PC-9 (cell line): ENCODE data around the gene ARHGAP8.

Experiments used
- EZH2 ChIP-seq: fragments of 200-600 bp; sonication (generic); IDR thresholded peaks from 2 replicates; pipeline ENCODE4 v1.8.0; 2017; ENCODE audit warnings: antibody characterized with exemption, low read depth
- TF ChIP-seq, protein P1 (sequence below): fragments of 200-600 bp; sonication (generic); conservative IDR thresholded peaks from 2 replicates; pipeline ENCODE4 v1.6.1; 2017; ENCODE audit warnings: mixed run types, antibody characterized with exemption, mild to moderate bottlenecking, moderate library complexity

DNA sequence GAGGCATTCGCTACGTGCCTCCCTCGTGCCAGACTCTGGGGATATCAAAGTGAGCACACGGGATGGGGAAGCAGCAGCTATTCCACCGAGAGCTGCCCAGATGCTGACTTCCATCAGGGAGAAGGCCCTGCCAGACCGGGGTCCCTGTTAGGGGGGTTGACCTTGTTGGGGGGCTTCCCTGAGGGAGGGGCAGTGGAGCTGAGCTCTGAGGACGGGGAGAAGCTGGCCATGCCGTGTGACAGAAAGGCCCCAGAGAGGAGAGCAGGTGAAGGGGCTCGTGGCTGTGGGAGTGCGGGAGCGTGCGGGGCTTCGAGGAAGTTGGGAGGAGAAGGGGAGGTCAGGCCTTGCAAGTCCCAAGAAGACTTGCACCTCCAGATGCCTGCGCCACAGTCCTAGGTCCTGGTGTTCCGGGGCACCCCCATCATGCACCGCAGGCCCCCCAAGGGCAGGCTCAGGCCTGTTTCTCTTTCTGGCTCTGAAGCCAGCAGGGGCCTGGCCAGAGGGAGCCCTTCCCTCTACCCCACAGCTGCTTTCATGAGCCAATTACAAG lies 94.4 kb downstream of the ARHGAP8 start:
- TF ChIP-seq, protein P1, sequence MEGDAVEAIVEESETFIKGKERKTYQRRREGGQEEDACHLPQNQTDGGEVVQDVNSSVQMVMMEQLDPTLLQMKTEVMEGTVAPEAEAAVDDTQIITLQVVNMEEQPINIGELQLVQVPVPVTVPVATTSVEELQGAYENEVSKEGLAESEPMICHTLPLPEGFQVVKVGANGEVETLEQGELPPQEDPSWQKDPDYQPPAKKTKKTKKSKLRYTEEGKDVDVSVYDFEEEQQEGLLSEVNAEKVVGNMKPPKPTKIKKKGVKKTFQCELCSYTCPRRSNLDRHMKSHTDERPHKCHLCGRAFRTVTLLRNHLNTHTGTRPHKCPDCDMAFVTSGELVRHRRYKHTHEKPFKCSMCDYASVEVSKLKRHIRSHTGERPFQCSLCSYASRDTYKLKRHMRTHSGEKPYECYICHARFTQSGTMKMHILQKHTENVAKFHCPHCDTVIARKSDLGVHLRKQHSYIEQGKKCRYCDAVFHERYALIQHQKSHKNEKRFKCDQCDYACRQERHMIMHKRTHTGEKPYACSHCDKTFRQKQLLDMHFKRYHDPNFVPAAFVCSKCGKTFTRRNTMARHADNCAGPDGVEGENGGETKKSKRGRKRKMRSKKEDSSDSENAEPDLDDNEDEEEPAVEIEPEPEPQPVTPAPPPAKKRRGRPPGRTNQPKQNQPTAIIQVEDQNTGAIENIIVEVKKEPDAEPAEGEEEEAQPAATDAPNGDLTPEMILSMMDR: no peak
- no peak for TF ChIP-seq EZH2
